HEK293 (cell line): ENCODE data around the gene TRAPPC3L.
A peak's percentile ranks its signal among the peaks of the same experiment; 100 is the strongest.

Source experiments
- CTCF ChIA-PET: fragments of 350-600 bp; formaldehyde crosslinking; extraction: SDS; loops from one replicate; lab custom pipeline; 2021; ENCODE audit warnings: antibody characterized with exemption; lab: Yijun Ruan, JAX
- POLR2A ChIA-PET: fragments of 300-600 bp; formaldehyde crosslinking; extraction: SDS; loops from one replicate; lab custom pipeline; 2020; ENCODE audit warnings: antibody characterized with exemption, inconsistent platforms; lab: Yijun Ruan, JAX
- H3K27ac ChIP-seq: fragments of 200-500 bp; sonication (Bioruptor generic); 2 replicates; pipeline ENCODE4 v1.5.1; 2014; ENCODE audit warnings: low read depth, low read length, control low read depth, inconsistent platforms; ENCODE audit errors: extremely low read depth
- H3K36me3 ChIP-seq, 2 experiments: fragments of 200-500 bp in 1 of 2; sonication (Bioruptor generic) in 1 of 2; 1 replicate in 1 of 2; 2 replicates in 1 of 2; pipeline ENCODE4 v1.5.1; 2014 to 2017; ENCODE audit warnings: inconsistent platforms in 2 of 2, low read length in 2 of 2; ENCODE audit not compliant: control insufficient read depth in 2 of 2, insufficient read depth in 1 of 2
- H3K4me1 ChIP-seq: fragments of 200-500 bp; sonication (Bioruptor generic); 2 replicates; pipeline ENCODE4 v1.5.1; 2014; ENCODE audit warnings: mild to moderate bottlenecking, low read length, inconsistent platforms; ENCODE audit not compliant: control insufficient read depth, insufficient read depth
- H3K4me3 ChIP-seq: 2 replicates; pipeline ENCODE4 v1.5.1; 2011; ENCODE audit warnings: low read depth, mild to moderate bottlenecking, control low read depth, low read length, moderate library complexity
- H3K9me3 ChIP-seq: fragments of 200-500 bp; sonication (Bioruptor generic); 2 replicates; pipeline ENCODE4 v1.5.1; 2014; ENCODE audit warnings: low read depth, low read length, inconsistent platforms; ENCODE audit not compliant: control insufficient read depth, insufficient read depth
- ATF2 ChIP-seq: fragments of 450-650 bp; formaldehyde crosslinking; IDR thresholded peaks from 2 replicates; pipeline ENCODE4 v1.5.1; 2016; ENCODE audit warnings: missing biosample characterization, missing genetic modification characterization, low read depth
- BCL11A ChIP-seq: fragments of 450-650 bp; formaldehyde crosslinking; IDR thresholded peaks from 2 replicates; pipeline ENCODE4 v1.5.1; 2016; ENCODE audit warnings: low read depth, missing biosample characterization, missing genetic modification characterization
- GLI4 ChIP-seq: fragments of 450-650 bp; formaldehyde crosslinking; IDR thresholded peaks from 2 replicates; pipeline ENCODE4 v1.5.1; 2016; ENCODE audit warnings: missing biosample characterization, missing genetic modification characterization
- KLF1 ChIP-seq: fragments of 450-650 bp; formaldehyde crosslinking; IDR thresholded peaks from 2 replicates; pipeline ENCODE4 v1.5.1; 2016; ENCODE audit warnings: missing biosample characterization, missing genetic modification characterization
- OVOL3 ChIP-seq: fragments of 450-650 bp; formaldehyde crosslinking; IDR thresholded peaks from 2 replicates; pipeline ENCODE4 v1.5.1; 2016; ENCODE audit warnings: missing biosample characterization, missing genetic modification characterization
- PRDM10 ChIP-seq: fragments of 450-650 bp; formaldehyde crosslinking; IDR thresholded peaks from 2 replicates; pipeline ENCODE4 v1.5.1; 2016; ENCODE audit warnings: missing biosample characterization, missing genetic modification characterization
- ZNF132 ChIP-seq: fragments of 450-650 bp; formaldehyde crosslinking; IDR thresholded peaks from 2 replicates; pipeline ENCODE4 v1.5.1; 2017; ENCODE audit warnings: missing biosample characterization, missing genetic modification characterization, borderline replicate concordance
- ZNF138 ChIP-seq: fragments of 450-650 bp; formaldehyde crosslinking; IDR thresholded peaks from 2 replicates; pipeline ENCODE4 v1.5.1; 2016; ENCODE audit warnings: missing biosample characterization, missing genetic modification characterization, borderline replicate concordance
- ZNF211 ChIP-seq: fragments of 450-650 bp; formaldehyde crosslinking; IDR thresholded peaks from 2 replicates; pipeline ENCODE4 v1.5.1; 2016; ENCODE audit warnings: low read depth, missing biosample characterization, missing genetic modification characterization
- ZNF274 ChIP-seq, 2 experiments: fragments of 200-500 bp in 1 of 2; fragments of 450-650 bp in 1 of 2; sonication (Bioruptor generic) in 1 of 2; formaldehyde crosslinking in 1 of 2; IDR thresholded peaks; 2 replicates each; pipeline versions ENCODE4 v1.5.1 to v1.6.1; 2014 to 2016; ENCODE audit warnings: borderline replicate concordance in 1 of 2, inconsistent platforms in 1 of 2, low read length in 1 of 2, missing biosample characterization in 1 of 2, missing genetic modification characterization in 1 of 2
- ZNF302 ChIP-seq: fragments of 450-650 bp; formaldehyde crosslinking; IDR thresholded peaks from 2 replicates; pipeline ENCODE4 v1.5.1; 2016; ENCODE audit warnings: missing biosample characterization, missing genetic modification characterization, low read depth
- ZNF366 ChIP-seq: fragments of 450-650 bp; formaldehyde crosslinking; conservative IDR thresholded peaks from 2 replicates; pipeline ENCODE4 v1.5.1; 2016; ENCODE audit warnings: missing biosample characterization, missing genetic modification characterization
- ZNF37A ChIP-seq: fragments of 450-650 bp; IDR thresholded peaks from 2 replicates; pipeline ENCODE4 v1.5.1; 2018; ENCODE audit warnings: missing biosample characterization, missing genetic modification characterization
- ZNF404 ChIP-seq: fragments of 450-650 bp; formaldehyde crosslinking; IDR thresholded peaks from 2 replicates; pipeline ENCODE4 v1.5.1; 2017; ENCODE audit warnings: missing biosample characterization, missing genetic modification characterization
- ZNF521 ChIP-seq: fragments of 450-650 bp; formaldehyde crosslinking; IDR thresholded peaks from 2 replicates; pipeline ENCODE4 v1.5.1; 2017; ENCODE audit warnings: missing biosample characterization, mild to moderate bottlenecking, missing genetic modification characterization
- ZNF544 ChIP-seq: fragments of 450-650 bp; formaldehyde crosslinking; IDR thresholded peaks from 2 replicates; pipeline ENCODE4 v1.5.0; 2017; ENCODE audit warnings: missing biosample characterization, missing genetic modification characterization
- ZNF560 ChIP-seq: fragments of 450-650 bp; formaldehyde crosslinking; IDR thresholded peaks from 2 replicates; pipeline ENCODE4 v1.5.1; 2017; ENCODE audit warnings: missing biosample characterization, missing genetic modification characterization, borderline replicate concordance
- ZNF580 ChIP-seq: fragments of 450-650 bp; formaldehyde crosslinking; IDR thresholded peaks from 2 replicates; pipeline ENCODE4 v1.5.1; 2016; ENCODE audit warnings: missing biosample characterization, missing genetic modification characterization
- ZNF621 ChIP-seq: fragments of 450-650 bp; formaldehyde crosslinking; IDR thresholded peaks from 2 replicates; pipeline ENCODE4 v1.5.1; 2017; ENCODE audit warnings: missing biosample characterization, missing genetic modification characterization
- ZNF660 ChIP-seq: fragments of 450-650 bp; IDR thresholded peaks from 2 replicates; pipeline ENCODE4 v1.5.1; 2018; ENCODE audit warnings: missing biosample characterization, mild to moderate bottlenecking, missing genetic modification characterization
- ZNF664 ChIP-seq: fragments of 450-650 bp; formaldehyde crosslinking; IDR thresholded peaks from 2 replicates; pipeline ENCODE4 v1.5.1; 2016; ENCODE audit warnings: missing biosample characterization, missing genetic modification characterization
- ZNF76 ChIP-seq: fragments of 450-650 bp; formaldehyde crosslinking; IDR thresholded peaks from 2 replicates; pipeline ENCODE4; 2016; ENCODE audit warnings: low read depth, missing biosample characterization, missing genetic modification characterization, borderline replicate concordance
- TF ChIP-seq, protein P1 (sequence below): fragments of 450-650 bp; formaldehyde crosslinking; IDR thresholded peaks from 2 replicates; pipeline ENCODE4 v1.5.1; 2016; ENCODE audit warnings: missing biosample characterization, missing genetic modification characterization

Gene TRAPPC3L

GRCh38 chr6:116561377-116562018 lies 16.0 kb upstream of the TRAPPC3L start (continued):
- TF ChIP-seq ZNF621 (tag by site-specific recombination) = no peak
- no peak for TF ChIP-seq ZNF366
- no peak for TF ChIP-seq ZNF544 (tag by site-specific recombination)

DNA sequence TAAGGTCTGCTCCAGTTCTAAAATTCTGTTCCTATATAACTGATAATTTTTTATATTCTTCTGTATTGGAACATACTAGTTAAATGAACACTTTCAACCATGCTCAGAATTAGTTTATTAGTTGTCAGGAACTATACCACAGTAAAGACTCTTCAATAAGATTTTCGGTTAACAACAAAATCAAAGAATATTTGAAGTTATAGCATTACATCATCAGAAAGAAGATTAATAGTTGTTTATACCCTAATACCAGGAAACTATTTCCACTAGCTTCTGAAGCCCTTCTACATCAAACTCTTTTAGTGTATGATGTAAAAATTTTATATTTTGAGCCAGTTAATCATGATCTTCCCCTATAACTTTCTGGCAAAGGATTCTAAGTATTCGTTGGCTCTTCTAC lies 14.6 kb upstream of the TRAPPC3L start:
- POLR2A ChIA-PET = interaction anchor here (1.4 kb wide), 1 partner anchor 10 kb away, joined by 6 read pairs; the partner anchor contains the start of gene RWDD1
- TF ChIP-seq PRDM10 (tag by site-specific recombination) (no peak), ATF2 (tag by site-specific recombination) (peak; percentile 53; the same call in 1 of the 2 replicates)
- H3K4me3 ChIP-seq = no peak overlapping the region
- CTCF ChIA-PET = interaction anchor here (0.6 to 7.0 kb wide), 29 partner anchors 9 to 448 kb away, joined by 3 to 159 read pairs (median 10); partner anchors contain the start of genes CALHM5, RWDD1, TRAPPC3L and TSPYL1
- no peaks in the 10 kb centered on the region for H3K9me3 ChIP-seq
- H3K4me1 ChIP-seq = peaks cover 4% of the 10 kb centered on the region; the same call in 1 of the 2 replicates
- H3K36me3 ChIP-seq = no peaks in the 10 kb centered on the region
- no peak overlapping the region for H3K27ac ChIP-seq

DNA sequence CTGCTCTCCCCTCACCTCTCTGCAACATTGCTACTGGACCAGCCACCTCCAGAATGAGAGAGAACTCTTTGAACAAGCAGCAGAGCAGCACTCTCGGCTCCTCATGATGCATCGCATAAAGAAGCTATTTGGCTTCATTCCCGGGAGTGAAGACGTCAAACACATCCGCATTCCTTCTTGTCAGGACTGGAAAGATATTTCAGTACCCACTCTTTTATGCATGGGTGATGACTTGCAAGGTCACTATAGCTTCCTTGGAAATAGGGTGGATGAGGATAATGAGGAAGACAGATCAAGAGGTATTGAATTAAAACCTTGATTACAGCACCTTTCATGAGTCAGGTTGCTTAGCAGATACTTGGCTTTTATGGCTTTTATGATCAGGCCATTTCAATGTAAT lies 12.4 kb upstream of the TRAPPC3L start:
- no peaks in the 10 kb centered on the region for H3K36me3 ChIP-seq
- no peak overlapping the region for H3K27ac ChIP-seq
- H3K4me1 ChIP-seq = peaks cover 4% of the 10 kb centered on the region; the same call in 1 of the 2 replicates
- ChIA-PET POLR2A (interaction anchor here (1.5 kb wide), 1 partner anchor 13 kb away, joined by 3 read pairs; the partner anchor contains the start of gene RWDD1), CTCF (interaction anchor here (0.6 to 7.0 kb wide), 8 partner anchors 18 to 289 kb away, joined by 3 to 159 read pairs (median 10); partner anchors contain the start of gene CALHM5)
- H3K4me3 ChIP-seq = no peak overlapping the region
- no peaks in the 10 kb centered on the region for H3K9me3 ChIP-seq
- TF ChIP-seq ZNF404 (tag by site-specific recombination) = no peak
- TF ChIP-seq ZNF664 = no peak
- TF ChIP-seq ZNF302 (tag by site-specific recombination) = no peak
- TF ChIP-seq, protein P1, sequence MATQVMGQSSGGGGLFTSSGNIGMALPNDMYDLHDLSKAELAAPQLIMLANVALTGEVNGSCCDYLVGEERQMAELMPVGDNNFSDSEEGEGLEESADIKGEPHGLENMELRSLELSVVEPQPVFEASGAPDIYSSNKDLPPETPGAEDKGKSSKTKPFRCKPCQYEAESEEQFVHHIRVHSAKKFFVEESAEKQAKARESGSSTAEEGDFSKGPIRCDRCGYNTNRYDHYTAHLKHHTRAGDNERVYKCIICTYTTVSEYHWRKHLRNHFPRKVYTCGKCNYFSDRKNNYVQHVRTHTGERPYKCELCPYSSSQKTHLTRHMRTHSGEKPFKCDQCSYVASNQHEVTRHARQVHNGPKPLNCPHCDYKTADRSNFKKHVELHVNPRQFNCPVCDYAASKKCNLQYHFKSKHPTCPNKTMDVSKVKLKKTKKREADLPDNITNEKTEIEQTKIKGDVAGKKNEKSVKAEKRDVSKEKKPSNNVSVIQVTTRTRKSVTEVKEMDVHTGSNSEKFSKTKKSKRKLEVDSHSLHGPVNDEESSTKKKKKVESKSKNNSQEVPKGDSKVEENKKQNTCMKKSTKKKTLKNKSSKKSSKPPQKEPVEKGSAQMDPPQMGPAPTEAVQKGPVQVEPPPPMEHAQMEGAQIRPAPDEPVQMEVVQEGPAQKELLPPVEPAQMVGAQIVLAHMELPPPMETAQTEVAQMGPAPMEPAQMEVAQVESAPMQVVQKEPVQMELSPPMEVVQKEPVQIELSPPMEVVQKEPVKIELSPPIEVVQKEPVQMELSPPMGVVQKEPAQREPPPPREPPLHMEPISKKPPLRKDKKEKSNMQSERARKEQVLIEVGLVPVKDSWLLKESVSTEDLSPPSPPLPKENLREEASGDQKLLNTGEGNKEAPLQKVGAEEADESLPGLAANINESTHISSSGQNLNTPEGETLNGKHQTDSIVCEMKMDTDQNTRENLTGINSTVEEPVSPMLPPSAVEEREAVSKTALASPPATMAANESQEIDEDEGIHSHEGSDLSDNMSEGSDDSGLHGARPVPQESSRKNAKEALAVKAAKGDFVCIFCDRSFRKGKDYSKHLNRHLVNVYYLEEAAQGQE (tag by site-specific recombination) = no peak
- no peak for TF ChIP-seq ZNF580 (tag by site-specific recombination)
- no peak for TF ChIP-seq ZNF274 (IDR thresholded peaks at IDR 0.05; ENCODE audit: low read length)
- TF ChIP-seq ZNF274 (tag by site-specific recombination; IDR thresholded peaks at IDR 0.05; ENCODE audit: borderline replicate concordance) = no peak
- no peak for TF ChIP-seq BCL11A (tag by site-specific recombination)
- no peak for TF ChIP-seq ZNF544 (tag by site-specific recombination)
- TF ChIP-seq ZNF521 (tag by site-specific recombination) = no peak
- no peak for TF ChIP-seq ZNF37A (tag by site-specific recombination)
- TF ChIP-seq ZNF76 (tag by site-specific recombination) = no peak
- no peak for TF ChIP-seq KLF1 (tag by site-specific recombination)
- TF ChIP-seq GLI4 = no peak
- no peak for TF ChIP-seq ZNF138 (tag by site-specific recombination)
- no peak for TF ChIP-seq ZNF211
- no peak for TF ChIP-seq ZNF132 (tag by site-specific recombination)
- peak; percentile 70 for TF ChIP-seq ZNF366
- no peak for TF ChIP-seq ZNF560
- TF ChIP-seq OVOL3 = no peak
- TF ChIP-seq ZNF660 = peak; percentile 18; the same call in 1 of the 2 replicates
